ENCODE measurements around the gene DCBLD2. TPM values are rescaled to one million over a fixed set of nuclear protein-coding genes. Genes with fewer than 3 reads are reported as not detected.

DCBLD2 gene
- total RNA-seq, 4 donors from 2014 or later = 9.8 to 23.7 (median 19.0) TPM

DNA sequence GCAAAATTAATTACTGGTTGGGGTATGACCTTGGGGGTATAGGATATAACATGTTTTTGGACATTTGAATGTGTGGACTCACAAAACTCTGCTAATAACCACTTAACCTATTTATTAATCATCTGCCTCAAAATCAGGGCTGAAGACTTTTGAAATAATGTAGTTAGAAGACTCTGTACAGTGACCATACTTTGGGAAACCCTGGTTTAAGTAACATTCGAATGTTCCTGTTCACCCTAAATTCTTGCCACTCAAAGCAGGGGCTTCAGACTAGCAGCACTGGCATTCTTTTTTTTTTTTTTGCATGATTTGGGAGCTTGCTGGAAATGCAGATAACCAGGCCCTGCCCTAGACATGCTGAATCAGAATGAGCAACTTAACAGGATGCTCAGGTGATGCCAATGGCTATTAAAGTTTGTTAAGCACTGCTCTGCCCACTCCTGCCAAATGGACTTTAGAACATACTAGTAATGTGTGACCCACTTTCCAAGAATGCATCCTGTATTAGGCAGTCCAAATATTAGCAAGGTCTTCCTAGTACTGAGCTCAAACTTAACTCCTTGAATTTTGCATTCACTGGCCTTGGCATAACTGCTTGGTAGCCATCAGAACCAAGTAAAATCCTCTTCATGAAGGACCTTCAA is 151.1 kb downstream of the DCBLD2 start:
- H3K36me3 ChIP-seq = no peaks in the 10 kb centered on the region
- no peak for DNase-seq (ENCODE audit: low spot score in 2 of 2)
- WGBS = 93% methylated on average over 1 of the region's 1 CpG
- no peak overlapping the region for H3K27ac ChIP-seq
- H3K4me3 ChIP-seq = no peak overlapping the region
- TF ChIP-seq EP300 (IDR thresholded peaks at IDR 0.05) (no peak), POLR2AphosphoS5 (IDR thresholded peaks at IDR 0.05) (no peak), POLR2A (IDR thresholded peaks at IDR 0.05) (no peak)
- TF ChIP-seq, protein P1, sequence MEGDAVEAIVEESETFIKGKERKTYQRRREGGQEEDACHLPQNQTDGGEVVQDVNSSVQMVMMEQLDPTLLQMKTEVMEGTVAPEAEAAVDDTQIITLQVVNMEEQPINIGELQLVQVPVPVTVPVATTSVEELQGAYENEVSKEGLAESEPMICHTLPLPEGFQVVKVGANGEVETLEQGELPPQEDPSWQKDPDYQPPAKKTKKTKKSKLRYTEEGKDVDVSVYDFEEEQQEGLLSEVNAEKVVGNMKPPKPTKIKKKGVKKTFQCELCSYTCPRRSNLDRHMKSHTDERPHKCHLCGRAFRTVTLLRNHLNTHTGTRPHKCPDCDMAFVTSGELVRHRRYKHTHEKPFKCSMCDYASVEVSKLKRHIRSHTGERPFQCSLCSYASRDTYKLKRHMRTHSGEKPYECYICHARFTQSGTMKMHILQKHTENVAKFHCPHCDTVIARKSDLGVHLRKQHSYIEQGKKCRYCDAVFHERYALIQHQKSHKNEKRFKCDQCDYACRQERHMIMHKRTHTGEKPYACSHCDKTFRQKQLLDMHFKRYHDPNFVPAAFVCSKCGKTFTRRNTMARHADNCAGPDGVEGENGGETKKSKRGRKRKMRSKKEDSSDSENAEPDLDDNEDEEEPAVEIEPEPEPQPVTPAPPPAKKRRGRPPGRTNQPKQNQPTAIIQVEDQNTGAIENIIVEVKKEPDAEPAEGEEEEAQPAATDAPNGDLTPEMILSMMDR (IDR thresholded peaks at IDR 0.05) = no peak
- no peaks in the 10 kb centered on the region for H3K27me3 ChIP-seq
- H3K9me3 ChIP-seq = no peaks in the 10 kb centered on the region
- no peaks in the 10 kb centered on the region for H3K4me1 ChIP-seq

DNA sequence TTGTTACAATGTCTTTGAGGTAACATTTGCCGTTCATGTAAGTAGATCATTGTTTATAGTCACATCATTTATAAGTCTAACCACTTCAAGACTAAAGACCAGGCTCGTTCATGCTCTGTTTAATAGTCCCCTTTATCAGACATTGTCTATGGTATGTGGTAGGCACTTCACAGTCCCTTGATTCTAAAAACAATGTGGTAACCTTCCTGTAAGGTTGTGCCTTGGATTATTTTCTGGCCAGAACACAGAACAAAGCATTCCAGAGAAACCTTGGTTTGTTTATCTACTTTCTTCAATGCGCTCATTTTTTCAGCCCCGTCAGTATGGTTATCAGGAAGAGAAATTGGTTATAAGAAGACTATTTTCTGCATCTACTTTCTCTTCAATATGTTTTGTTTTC is 154.6 kb downstream of the DCBLD2 start:
- H3K4me1 ChIP-seq = peaks cover 4% of the 10 kb centered on the region
- no peak overlapping the region for H3K4me3 ChIP-seq
- no peak for DNase-seq (ENCODE audit: low spot score in 2 of 2)

DNA sequence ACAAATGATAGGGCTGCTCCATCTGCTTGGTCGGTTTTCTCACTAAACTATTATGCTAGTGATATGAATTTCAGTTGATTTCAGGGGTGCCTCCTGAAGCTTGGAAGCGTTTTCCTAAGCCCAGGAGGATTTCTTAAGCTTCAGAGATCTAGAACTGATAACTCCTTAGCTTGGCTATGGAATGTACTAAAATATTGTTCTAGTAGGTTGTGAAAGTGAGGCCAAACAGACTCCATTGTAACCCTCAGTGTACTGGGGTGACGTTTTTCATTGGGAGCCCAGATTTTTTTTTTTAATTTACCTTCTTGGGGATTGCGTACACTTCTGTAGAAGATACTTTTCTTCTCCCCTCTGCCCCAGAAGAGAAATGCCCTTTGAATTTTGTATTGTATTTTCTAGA is 155.4 kb downstream of the DCBLD2 start:
- Histone ChIP-seq H3K4me1 (peaks cover 4% of the 10 kb centered on the region), H3K4me3 (no peak overlapping the region), H3K36me3 (no peaks in the 10 kb centered on the region), H3K9me3 (no peaks in the 10 kb centered on the region), H3K27me3 (no peaks in the 10 kb centered on the region), H3K27ac (no peak overlapping the region)
- WGBS = 89% methylated on average over 4 of the region's 4 CpGs
- DNase-seq (ENCODE audit: low spot score in 2 of 2) = no peak
- TF ChIP-seq, protein P1 (IDR thresholded peaks at IDR 0.05) = no peak
- TF ChIP-seq POLR2AphosphoS5 (IDR thresholded peaks at IDR 0.05) (no peak), POLR2A (IDR thresholded peaks at IDR 0.05) (no peak), EP300 (IDR thresholded peaks at IDR 0.05) (no peak)

More for the DNA sequence above, 154.6 kb downstream of the DCBLD2 start:
- Histone ChIP-seq H3K27me3 (no peaks in the 10 kb centered on the region), H3K36me3 (no peaks in the 10 kb centered on the region), H3K27ac (no peak overlapping the region), H3K9me3 (no peaks in the 10 kb centered on the region)
- no peak for TF ChIP-seq POLR2AphosphoS5 (IDR thresholded peaks at IDR 0.05)
- TF ChIP-seq, protein P1 (IDR thresholded peaks at IDR 0.05) = no peak
- TF ChIP-seq EP300 (IDR thresholded peaks at IDR 0.05) = no peak
- no peak for TF ChIP-seq POLR2A (IDR thresholded peaks at IDR 0.05)
- WGBS = 80% methylated on average over 4 of the region's 4 CpGs

Other genes starting within 250 kb of the DCBLD2 start
- gene ST3GAL6, start 138.4 kb downstream of the DCBLD2 start, total RNA-seq = 10 to 100 TPM; 13.1 to 48.0 (median 20.6) TPM

Measured in suprapubic skin (tissue), 4 donors.